ENCODE measurements around the gene TAF5L.
A peak's percentile ranks its signal among the peaks of the same experiment; 100 is the strongest.

TAF5L gene
- total RNA-seq: 31.3 to 41.5 (median 33.1) reads per million in 4 donors

GRCh38 chr1:229625915-229626831, at the start of gene TAF5L, which contains the start of gene URB2:
Gene TAF5L, minus strand, starts transcription at chr1:229626122. Its CDS starts 11,640 bp downstream, at chr1:229614482.
Gene URB2, plus strand, starts transcription at chr1:229626247. Its CDS starts 1,387 bp downstream, at chr1:229627634.
- peak; percentile 71 to 88 (median 75) for DNase-seq

- no peak for DNase-seq
Observed at GRCh38 chr1:229675396-229675795, 49.5 kb upstream of the TAF5L start.

GRCh38 chr1:229674042-229674441, 48.1 kb upstream of the TAF5L start:
- DNase-seq: no peak

DNA sequence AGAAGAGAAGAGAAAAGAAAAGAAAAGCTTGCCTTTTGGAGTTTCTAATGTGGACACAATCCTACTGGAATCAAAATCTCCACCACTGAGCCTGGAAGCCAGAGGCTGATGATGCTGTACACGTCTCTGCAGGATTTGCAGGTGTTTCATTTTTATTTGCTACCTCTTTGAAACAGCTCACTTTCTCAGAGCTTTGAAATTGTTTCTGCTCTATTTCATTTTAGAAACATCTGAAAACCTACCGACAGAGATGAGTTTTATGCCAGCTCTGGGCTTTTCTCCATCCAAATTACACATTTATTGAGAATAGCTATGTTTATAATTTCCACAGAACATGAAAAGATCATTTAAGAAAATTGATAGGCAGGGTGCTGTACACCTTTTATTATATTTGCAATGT, 46.3 kb upstream of the TAF5L start:
- no peak for DNase-seq

- DNase-seq: no peak
Observed at GRCh38 chr1:229671310-229671709, 45.4 kb upstream of the TAF5L start.

GRCh38 chr1:229669333-229669732, 43.4 kb upstream of the TAF5L start:
- no peak for DNase-seq

- no peak for DNase-seq
Observed at GRCh38 chr1:229666585-229666984, 40.7 kb upstream of the TAF5L start.

DNA sequence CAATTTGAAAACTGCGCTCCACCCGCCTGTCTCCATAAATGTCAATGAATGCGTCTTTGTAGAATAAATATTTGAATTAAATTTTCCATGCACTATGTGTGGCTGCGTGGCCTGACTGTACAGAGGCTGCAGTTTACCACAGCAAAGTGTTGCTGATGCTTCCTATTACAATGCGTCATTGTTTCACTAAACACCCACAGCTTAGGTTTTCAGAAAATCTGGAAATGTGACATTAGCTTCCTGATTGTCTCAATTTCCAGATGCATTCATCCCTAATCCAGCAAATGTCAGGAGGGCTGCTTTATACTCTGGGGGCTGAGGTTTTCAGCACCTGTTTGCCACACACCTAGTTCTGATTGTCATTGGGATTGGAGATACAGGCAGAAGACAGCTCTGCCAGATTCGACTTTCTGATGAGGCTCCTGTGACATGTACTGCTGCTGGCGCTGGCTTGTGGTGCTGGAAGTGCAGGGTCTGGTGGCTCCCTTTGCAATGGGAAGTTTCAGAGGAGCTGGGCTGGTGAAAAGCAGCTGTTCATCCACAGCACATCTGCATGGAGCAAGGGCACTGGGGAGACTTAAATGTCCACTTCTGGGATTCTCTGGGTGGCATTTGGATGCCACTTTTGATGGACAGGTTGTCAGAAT, 40.1 kb upstream of the TAF5L start:
- DNase-seq: no peak

GRCh38 chr1:229664133-229664689, 38.3 kb upstream of the TAF5L start:
- DNase-seq: peak; percentile 28 to 77 (median 46)

DNA sequence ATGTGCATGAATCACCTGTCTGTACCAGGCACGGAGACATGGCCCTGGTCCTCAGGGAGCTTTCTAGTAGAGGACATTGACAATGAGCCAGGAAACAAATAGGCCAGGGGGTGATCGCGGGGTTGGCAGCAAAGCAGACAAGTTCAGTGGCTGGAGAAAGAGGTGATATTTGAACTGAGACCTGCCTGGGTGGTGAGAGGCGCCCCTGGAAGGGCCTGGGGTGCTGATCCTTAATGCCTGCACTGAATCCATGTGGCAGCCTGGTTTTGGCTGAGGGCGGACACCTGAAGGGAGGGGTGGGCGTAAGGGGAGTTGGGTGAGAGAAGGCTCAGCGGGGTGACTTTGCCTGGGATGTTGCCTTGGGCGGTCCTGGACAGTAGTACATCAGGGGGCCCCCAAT, 36.0 kb upstream of the TAF5L start:
- no peak for DNase-seq

- DNase-seq: peak; percentile 27 to 63 (median 56)
Observed at GRCh38 chr1:229661022-229661877, 35.3 kb upstream of the TAF5L start.

DNA sequence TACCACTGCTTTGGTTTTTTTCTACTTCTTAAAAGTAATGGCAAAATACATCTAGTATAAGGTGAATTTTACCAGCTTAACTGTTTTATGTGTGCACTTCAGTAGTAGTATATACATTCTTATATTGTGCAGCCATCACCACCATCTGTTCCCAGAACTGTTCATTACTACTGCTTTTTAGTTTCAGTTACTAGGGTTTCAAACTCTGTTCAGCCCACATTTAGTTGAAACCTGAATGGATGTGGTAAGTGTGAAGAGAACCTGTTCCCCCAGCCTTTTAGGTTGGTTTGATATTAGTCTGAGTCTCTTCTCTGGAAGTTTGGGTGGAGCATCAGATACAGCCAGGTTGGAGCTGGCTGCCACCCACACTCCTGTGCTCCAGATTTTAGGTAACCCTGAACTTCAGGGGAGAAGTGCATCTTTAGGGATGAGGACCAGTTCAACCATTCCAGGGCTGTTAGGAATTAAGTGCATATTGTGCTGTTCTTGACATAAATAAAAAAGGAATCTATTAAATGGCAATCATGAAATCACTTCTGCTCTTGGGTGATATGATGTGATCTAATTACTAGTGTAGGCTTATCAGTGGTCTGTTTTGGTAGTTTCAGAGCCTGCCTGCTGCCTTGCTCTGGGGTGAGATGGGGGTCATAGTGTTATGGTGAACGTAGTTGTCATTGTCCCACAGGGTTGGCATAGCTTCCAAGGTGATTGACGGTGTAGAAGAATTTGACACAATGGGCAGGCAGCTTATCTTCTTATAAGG, 32.3 kb upstream of the TAF5L start:
- no peak for DNase-seq

DNA sequence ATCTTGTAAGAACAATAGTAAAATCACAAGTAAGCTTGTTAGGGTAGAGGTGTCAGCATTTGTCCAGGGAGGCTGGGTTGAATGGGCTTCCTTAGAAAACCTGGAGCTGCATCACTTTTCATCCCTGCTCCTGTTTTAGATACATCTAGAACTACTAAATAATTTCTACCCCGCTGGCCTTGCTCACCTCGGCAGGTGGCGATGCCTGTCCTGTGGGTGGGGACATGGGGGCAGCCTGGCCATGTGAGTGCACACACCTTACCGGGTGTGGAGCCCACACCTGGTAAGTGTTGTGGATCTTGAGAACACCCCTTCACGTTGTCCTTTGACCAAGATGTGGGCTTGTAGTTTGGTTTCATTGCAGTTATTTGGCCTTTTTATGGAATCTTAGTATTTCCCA, 29.9 kb upstream of the TAF5L start:
- no peak for DNase-seq

- no peak for DNase-seq
Observed at GRCh38 chr1:229653420-229653819, 27.5 kb upstream of the TAF5L start.

- no peak for DNase-seq
Observed at GRCh38 chr1:229651546-229651945, 25.6 kb upstream of the TAF5L start.

DNA sequence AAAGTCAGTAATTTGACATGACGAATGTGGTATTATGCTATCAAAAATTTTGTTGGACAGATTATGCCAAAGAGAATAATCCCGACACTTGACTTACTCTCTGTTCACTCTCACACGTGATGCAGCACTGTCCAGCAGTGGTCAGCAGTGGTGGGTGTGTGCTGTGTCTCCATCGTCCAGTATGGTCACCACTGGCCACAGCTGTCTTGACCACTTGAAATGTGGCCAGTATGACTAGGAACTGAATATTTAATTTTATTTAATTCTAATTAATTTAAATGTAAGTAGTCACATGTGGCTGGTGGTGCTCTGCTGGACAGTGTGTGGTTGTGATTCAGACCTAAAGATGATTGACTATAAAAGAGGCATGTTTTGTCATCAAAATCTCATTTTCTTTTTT, 24.1 kb upstream of the TAF5L start:
- no peak for DNase-seq

GRCh38 chr1:229648406-229648805, 22.5 kb upstream of the TAF5L start:
- no peak for DNase-seq

DNA sequence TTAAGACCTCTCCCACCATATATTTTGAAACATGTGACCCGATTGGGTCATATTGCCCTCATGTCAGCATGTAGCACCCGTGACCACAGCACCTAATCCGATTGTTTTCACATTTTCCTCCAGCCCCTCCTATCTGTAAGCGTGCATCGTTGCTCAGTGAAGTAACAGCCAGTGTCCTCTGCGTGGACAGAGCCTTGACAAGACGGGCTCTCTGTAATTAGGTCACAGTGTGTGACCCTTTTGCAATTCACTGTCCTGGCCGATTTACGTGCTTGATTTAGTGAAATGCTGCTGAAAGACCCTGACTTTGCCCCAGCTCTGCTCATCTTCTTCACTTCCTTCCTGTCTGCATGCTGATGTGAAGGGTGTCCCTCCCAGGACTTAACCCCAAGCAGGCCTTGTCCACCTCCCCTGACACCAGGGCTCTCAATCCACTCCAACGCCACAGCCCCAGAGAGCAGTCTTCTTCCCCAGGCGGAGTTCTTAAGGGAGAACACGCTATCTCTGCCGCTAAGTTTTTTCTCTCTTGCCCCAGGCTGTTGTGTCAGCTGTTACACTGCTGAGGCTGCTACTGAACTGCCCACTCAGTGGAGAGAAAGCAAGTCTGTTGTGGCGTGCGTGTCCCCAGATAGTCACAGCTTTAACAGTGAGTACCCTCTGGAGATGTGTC, 19.5 kb upstream of the TAF5L start:
- DNase-seq: no peak

DNA sequence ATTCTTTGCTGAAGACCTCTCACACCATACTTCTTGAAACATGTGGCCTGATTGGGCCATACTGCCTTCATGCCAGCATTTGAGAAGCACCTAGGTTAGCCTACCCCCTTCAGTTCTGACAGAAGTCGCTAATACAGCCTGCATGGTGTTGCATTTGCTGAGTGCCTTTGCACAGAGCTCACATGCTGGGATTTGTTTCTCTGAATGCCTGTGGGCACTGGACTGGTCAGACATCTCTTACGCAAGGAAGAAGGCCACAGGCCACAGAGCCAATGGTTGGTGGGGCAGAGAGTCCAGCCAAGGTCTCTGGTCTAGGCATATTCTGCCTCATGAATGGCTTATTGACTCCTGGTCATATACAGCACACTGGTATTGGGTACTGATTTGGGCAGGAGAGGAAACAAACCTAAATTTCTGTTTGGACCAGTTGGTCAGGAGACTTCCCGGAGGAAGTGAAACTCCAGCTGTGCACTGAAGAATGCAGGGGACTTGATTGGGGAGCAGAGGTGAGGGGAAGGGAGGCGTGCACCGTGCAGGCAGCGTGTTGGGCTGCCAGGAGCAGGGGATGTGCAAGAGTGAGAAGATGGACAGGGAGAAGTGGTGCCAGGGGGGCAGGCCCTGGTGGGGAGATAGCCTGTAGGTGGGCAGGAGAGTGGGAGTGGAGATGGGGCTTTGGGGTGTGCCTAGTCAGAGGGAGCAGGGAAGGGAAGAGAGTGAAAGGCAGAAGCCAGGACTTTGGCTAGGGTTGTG, 18.2 kb upstream of the TAF5L start:
- DNase-seq: no peak

DNA sequence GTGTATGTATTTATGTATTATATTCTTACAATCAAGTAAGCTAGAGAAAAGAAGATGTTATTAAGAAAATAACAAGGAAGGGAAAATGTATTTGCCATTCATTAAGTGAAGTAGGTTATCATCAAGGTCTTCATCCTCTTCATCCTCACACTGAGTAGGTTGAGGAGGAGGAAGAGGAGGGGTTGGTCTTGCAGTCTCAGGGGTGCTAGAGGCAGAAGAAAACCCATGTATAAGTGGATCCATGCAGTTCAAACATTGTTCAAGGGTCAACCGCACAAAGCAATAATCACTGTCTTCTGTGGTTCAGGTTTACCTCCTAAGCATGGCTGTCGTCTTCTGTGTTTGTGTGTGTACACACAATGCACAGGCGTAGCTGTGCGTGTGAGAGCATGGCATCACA, 17.0 kb upstream of the TAF5L start:
- no peak for DNase-seq
